ENCODE measurements around the gene DAP3. TPM values are rescaled to one million over a fixed set of nuclear protein-coding genes. Genes with fewer than 3 reads are reported as not detected.

Gene DAP3
- total and polyA plus RNA-seq, 2 of the 13 experiments (the other 11 are each of a cell fraction or from before 2014, with no cell fraction given) = 129 to 133 TPM

- intact Hi-C loops (cut with micrococcal nuclease; ENCODE audit: unreplicated experiment) = no loop called here
- POLR2A ChIA-PET = no interaction called here
- 97% methylated on average over 5 of the region's 5 CpGs for WGBS (ENCODE audit: low lambda C conversion rate)
- CTCF ChIA-PET (ENCODE audit: low intra/inter-chr PET ratio, low total read pairs) = no interaction called here
- Histone ChIP-seq H3K79me2 (ENCODE audit: insufficient read depth, low read length) (no peaks in the 10 kb centered on the region), H2AFZ (ENCODE audit: low read length) (no peak overlapping the region), H3K27ac (ENCODE audit: extremely low read length, insufficient read depth, low read length) (no peak overlapping the region), H3K36me3 (replicated peaks in 1 of 2; ENCODE audit: control insufficient read depth in 1 of 2, insufficient read depth in 2 of 2, low read length in 2 of 2) (peaks cover 13 to 71% of the 10 kb centered on the region in 2 experiments), H3K4me1 (ENCODE audit: insufficient read depth, low read length) (no peaks in the 10 kb centered on the region), H3K27me3 (ENCODE audit: control insufficient read depth in 1 of 2, insufficient read depth in 2 of 2, low read length in 2 of 2) (no peaks in the 10 kb centered on the region), H3K4me3 (replicated peaks in 1 of 3; ENCODE audit: insufficient read depth in 1 of 3, low read depth in 2 of 3, low read length in 3 of 3) (no peak overlapping the region), H3K4me2 (ENCODE audit: low read depth, low read length) (no peak overlapping the region), H3K9me3 (ENCODE audit: low read length) (no peaks in the 10 kb centered on the region), H3K9ac (ENCODE audit: insufficient read depth, low read depth, low read length) (no peak overlapping the region), H4K20me1 (ENCODE audit: insufficient read depth, low read length) (no peaks in the 10 kb centered on the region)
- ATAC-seq = no peak
- DNase-seq (ENCODE audit: low spot score) = no peak
- no TSS peak for BruUV-seq (replicated peaks)
- in situ Hi-C loops (cut with HindIII; ENCODE audit: extremely low pct_ligation_motif_present, low pct_unique_long_range_greater_than_20kb) = no loop called here
- no peak for FAIRE-seq
- no peak for TF ChIP-seq KIAA2018 (CRISPR knock-in tag; IDR thresholded peaks at IDR 0.05; ENCODE audit: borderline replicate concordance)
- TF ChIP-seq PHF8 (CRISPR knock-in tag; IDR thresholded peaks at IDR 0.05) = no peak
- TF ChIP-seq AKNA (CRISPR knock-in tag; IDR thresholded peaks at IDR 0.05; ENCODE audit: borderline replicate concordance) = no peak
- no peak for TF ChIP-seq PAWR (CRISPR knock-in tag; IDR thresholded peaks at IDR 0.05; ENCODE audit: borderline replicate concordance)
- TF ChIP-seq SRY (CRISPR knock-in tag; IDR thresholded peaks at IDR 0.05) = no peak
- TF ChIP-seq FLYWCH1 (CRISPR knock-in tag; IDR thresholded peaks at IDR 0.05) = no peak
- TF ChIP-seq SRSF1 (optimal IDR thresholded peaks at IDR 0.05; ENCODE audit: low read depth, low read length) = no peak
- no peak for TF ChIP-seq ELK4 (CRISPR knock-in tag; IDR thresholded peaks at IDR 0.05; ENCODE audit: borderline replicate concordance)
- no peak for TF ChIP-seq GZF1 (CRISPR knock-in tag; IDR thresholded peaks at IDR 0.05)
Observed at GRCh38 chr1:155769257-155769656, 80.4 kb downstream of the DAP3 start.
